Ascending aorta (tissue), 2 donors: ENCODE measurements around the gene ZSWIM3. TPM values are rescaled to one million over a fixed set of nuclear protein-coding genes. Genes with fewer than 3 reads are reported as not detected.

Source experiments
- DNase-seq, 2 donors: peaks; one replicate each; pipeline ENCODE4 v3.0.0-alpha.2; 2019; ENCODE audit warnings: low spot score in 2 of 2
- H3K27ac ChIP-seq, 2 donors: fragments of 200-600 bp; sonication (generic); one replicate each; pipeline ENCODE4 v1.5.1; 2016 to 2017; ENCODE audit warnings: mild to moderate bottlenecking in 1 of 2
- H3K27me3 ChIP-seq: fragments of 200-600 bp; sonication (generic); one replicate; pipeline ENCODE4 v1.5.1; 2017
- H3K36me3 ChIP-seq, 2 donors: fragments of 200-600 bp; sonication (generic); one replicate each; pipeline ENCODE4 v1.5.1; 2016
- H3K4me1 ChIP-seq, 2 donors: fragments of 200-600 bp; sonication (generic); one replicate each; pipeline ENCODE4 v1.5.1; 2016 to 2017; ENCODE audit warnings: mild to moderate bottlenecking in 1 of 2
- H3K4me3 ChIP-seq, 2 donors: fragments of 200-600 bp; sonication (generic); one replicate each; pipeline ENCODE4 v1.5.1; 2016 to 2017; ENCODE audit warnings: mild to moderate bottlenecking in 1 of 2
- H3K9me3 ChIP-seq, 2 donors: fragments of 200-600 bp; sonication (generic); one replicate each; pipeline ENCODE4 v1.5.1; 2016
- intact Hi-C: fragments of 100-400 bp; cut with DNase I; formaldehyde crosslinking; loops from one replicate; pipeline ENCODE4 v1.15.1; 2023
- total RNA-seq: library from RNA; depleted of rRNA; stranded (reverse); fragments of >200 nt; gene quantifications from one replicate; pipeline ENCODE4 v1.1.0, GENCODE V29; 2016
- TF ChIP-seq, protein P1 (sequence below), 3 experiments: fragments of 200-600 bp in 2 of 3; fragments of 450-650 bp in 1 of 3; sonication (generic) in 2 of 3; IDR thresholded peaks; one replicate each; pipeline ENCODE4 v1.5.1; 2016 to 2019; ENCODE audit warnings: antibody characterized with exemption in 3 of 3, mild to moderate bottlenecking in 1 of 3, moderate library complexity in 1 of 3

ZSWIM3 gene
- total RNA-seq, 1 donor from 2014 or later: 6.8 TPM

- no peaks in the 10 kb centered on the region for H3K9me3 ChIP-seq
- H3K27me3 ChIP-seq: no peaks in the 10 kb centered on the region
- peaks cover 0 to under 1% of the 10 kb centered on the region in 2 donors for H3K36me3 ChIP-seq
- H3K4me1 ChIP-seq: no peaks in the 10 kb centered on the region
- H3K27ac ChIP-seq: no peak overlapping the region
- TF ChIP-seq, protein P1, sequence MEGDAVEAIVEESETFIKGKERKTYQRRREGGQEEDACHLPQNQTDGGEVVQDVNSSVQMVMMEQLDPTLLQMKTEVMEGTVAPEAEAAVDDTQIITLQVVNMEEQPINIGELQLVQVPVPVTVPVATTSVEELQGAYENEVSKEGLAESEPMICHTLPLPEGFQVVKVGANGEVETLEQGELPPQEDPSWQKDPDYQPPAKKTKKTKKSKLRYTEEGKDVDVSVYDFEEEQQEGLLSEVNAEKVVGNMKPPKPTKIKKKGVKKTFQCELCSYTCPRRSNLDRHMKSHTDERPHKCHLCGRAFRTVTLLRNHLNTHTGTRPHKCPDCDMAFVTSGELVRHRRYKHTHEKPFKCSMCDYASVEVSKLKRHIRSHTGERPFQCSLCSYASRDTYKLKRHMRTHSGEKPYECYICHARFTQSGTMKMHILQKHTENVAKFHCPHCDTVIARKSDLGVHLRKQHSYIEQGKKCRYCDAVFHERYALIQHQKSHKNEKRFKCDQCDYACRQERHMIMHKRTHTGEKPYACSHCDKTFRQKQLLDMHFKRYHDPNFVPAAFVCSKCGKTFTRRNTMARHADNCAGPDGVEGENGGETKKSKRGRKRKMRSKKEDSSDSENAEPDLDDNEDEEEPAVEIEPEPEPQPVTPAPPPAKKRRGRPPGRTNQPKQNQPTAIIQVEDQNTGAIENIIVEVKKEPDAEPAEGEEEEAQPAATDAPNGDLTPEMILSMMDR (IDR thresholded peaks at IDR 0.05): no peak
- DNase-seq: no peak
- intact Hi-C loops: no loop called here
- no peak overlapping the region for H3K4me3 ChIP-seq
These were observed 47.4 kb downstream of the ZSWIM3 start for GRCh38 chr20:45904583-45905504.

- intact Hi-C loops: no loop called here
- no peaks in the 10 kb centered on the region for H3K9me3 ChIP-seq
- no peaks in the 10 kb centered on the region for H3K4me1 ChIP-seq
- H3K27ac ChIP-seq: no peak overlapping the region
- no peaks in the 10 kb centered on the region for H3K27me3 ChIP-seq
- no peak overlapping the region for H3K4me3 ChIP-seq
- no peak for DNase-seq
- no peaks in the 10 kb centered on the region for H3K36me3 ChIP-seq
- TF ChIP-seq, protein P1 (IDR thresholded peaks at IDR 0.05): no peak
These were observed 48.2 kb downstream of the ZSWIM3 start for GRCh38 chr20:45905505-45906079.

DNA sequence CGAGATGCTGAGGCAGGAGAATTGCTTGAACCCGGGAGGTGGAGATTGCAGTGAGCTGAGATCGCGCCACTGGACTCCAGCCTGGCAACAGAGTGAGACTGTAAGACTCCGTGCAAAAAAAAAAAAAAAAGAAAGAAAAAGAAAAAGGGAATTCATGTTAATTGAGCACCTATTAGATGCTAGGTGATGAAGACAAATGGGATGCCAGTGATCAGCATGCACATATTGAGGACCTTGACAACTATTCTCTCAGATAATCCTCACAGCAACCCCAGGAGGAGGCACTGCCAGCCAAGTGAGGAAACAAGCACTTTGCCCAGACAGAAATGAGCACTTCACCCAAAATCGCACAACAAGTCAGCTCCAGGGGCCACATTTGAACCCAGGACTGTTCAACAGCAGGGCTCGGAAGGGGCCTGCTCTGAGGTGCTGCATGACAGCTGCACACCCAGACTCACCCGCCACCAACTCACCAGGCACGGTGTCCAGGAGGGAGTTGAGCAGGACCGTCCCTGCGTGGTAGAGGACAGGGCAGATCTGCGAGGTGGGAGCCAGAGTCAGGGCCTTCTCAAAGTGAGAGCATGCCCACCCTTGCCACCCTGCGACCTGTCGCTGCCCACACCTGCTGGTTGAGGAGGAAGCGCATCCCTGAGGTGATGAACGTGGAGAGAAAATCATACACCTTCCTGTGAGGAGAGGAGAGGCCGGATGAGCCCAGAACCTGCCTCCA lies 50.0 kb downstream of the ZSWIM3 start:
- H3K4me1 ChIP-seq: peaks cover 2 to 9% of the 10 kb centered on the region in 2 donors
- H3K27me3 ChIP-seq: no peaks in the 10 kb centered on the region
- H3K27ac ChIP-seq: no peak overlapping the region
- TF ChIP-seq, protein P1 (IDR thresholded peaks at IDR 0.05): no peak
- H3K4me3 ChIP-seq: no peak overlapping the region
- H3K9me3 ChIP-seq: no peaks in the 10 kb centered on the region
- H3K36me3 ChIP-seq: no peaks in the 10 kb centered on the region
- intact Hi-C loops: no loop called here
- no peak for DNase-seq

DNA sequence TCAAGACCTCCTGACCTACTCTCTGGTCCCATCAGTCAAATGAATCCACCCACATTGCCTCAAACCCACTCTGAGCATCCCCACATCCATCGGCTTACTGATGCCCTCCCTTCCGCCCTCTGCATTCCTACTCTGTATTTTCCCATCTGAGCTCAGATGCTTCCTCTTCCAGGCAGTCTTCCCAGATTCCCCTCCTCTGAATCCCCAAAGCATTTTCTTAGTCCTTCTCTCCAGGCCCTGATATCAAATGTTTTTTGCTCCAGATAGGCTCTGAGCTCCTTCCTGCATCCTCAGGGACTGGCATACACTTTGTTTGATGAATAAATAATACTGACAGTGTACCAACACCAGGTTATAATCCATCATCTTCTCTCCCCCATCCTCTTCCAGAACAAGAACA lies 50.7 kb downstream of the ZSWIM3 start:
- no peaks in the 10 kb centered on the region for H3K9me3 ChIP-seq
- H3K4me3 ChIP-seq: no peak overlapping the region
- H3K36me3 ChIP-seq: no peaks in the 10 kb centered on the region
- H3K27ac ChIP-seq: no peak overlapping the region
- H3K27me3 ChIP-seq: no peaks in the 10 kb centered on the region
- H3K4me1 ChIP-seq: peaks cover 6 to 13% of the 10 kb centered on the region in 2 donors
- DNase-seq: no peak
- TF ChIP-seq, protein P1 (IDR thresholded peaks at IDR 0.05): no peak
- intact Hi-C loops: no loop called here

GRCh38 chr20:45909336-45909808 lies 52.0 kb downstream of the ZSWIM3 start:
- H3K27me3 ChIP-seq: no peaks in the 10 kb centered on the region
- no peak overlapping the region for H3K27ac ChIP-seq

More at GRCh38 chr20:45909336-45909808, 52.0 kb downstream of the ZSWIM3 start:
- no peaks in the 10 kb centered on the region for H3K9me3 ChIP-seq
- no peak overlapping the region for H3K4me3 ChIP-seq
- TF ChIP-seq, protein P1 (IDR thresholded peaks at IDR 0.05): no peak
- no peak for DNase-seq
- H3K36me3 ChIP-seq: no peaks in the 10 kb centered on the region
- intact Hi-C loops: no loop called here
- peaks cover 6 to 13% of the 10 kb centered on the region in 2 donors for H3K4me1 ChIP-seq
